ENCODE data around the gene ATRIP.
"Not testable (repeated sequence)": the region's sequence is repeated elsewhere in the genome, so short reads cannot be mapped to it uniquely, and the experiment has no call there.

Gene ATRIP

DNA sequence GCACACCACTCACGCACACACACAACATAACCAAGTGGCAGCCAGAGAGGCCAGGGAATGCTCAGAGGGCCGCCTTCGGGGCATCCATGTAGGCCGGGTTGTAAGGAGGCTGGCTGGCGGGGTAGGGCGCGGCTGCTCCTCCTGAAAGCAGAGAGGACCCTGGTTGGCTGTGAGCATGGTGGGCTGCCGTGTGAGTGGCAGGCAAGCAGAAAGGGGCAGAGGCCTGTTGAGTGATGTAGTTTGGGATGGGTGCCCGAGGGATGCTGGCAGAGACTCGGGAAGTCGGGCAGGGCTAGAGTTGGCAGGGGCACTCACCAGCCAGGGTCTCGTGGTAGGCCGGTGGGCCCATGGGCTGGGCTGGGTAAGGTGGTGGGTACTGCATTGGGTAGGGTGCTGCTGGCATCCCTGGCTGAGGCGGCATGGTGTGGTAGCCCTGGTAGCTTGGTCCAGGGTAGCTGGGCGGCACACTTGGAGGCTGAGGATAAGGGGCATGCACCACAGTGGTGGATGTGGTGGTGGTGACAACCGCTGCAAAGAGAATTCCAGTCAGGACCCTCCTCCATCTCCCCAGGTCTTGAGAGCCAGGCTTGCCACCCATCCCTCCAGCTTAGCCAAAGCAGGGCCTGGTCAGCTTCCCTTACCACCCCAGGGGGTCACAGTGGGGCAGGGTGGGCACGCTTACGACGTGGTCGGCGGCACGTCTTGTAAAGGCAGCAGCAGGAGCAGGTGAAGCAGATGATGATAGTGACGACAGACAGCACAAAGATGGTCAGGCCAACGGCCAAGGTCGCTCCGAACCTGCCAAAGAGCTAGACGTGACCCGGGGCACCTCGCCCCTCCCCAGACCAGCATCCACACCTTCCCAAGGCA is 22.7 kb downstream of the ATRIP start:
- DNase-seq (ENCODE audit: low spot score), result no peak

GRCh38 chr3:48470286-48470685 is 23.7 kb downstream of the ATRIP start:
- DNase-seq (ENCODE audit: low spot score), result no peak

- peak; percentile 74 for DNase-seq (ENCODE audit: low spot score)
These were observed 26.1 kb downstream of the ATRIP start for GRCh38 chr3:48472673-48472922.

DNA sequence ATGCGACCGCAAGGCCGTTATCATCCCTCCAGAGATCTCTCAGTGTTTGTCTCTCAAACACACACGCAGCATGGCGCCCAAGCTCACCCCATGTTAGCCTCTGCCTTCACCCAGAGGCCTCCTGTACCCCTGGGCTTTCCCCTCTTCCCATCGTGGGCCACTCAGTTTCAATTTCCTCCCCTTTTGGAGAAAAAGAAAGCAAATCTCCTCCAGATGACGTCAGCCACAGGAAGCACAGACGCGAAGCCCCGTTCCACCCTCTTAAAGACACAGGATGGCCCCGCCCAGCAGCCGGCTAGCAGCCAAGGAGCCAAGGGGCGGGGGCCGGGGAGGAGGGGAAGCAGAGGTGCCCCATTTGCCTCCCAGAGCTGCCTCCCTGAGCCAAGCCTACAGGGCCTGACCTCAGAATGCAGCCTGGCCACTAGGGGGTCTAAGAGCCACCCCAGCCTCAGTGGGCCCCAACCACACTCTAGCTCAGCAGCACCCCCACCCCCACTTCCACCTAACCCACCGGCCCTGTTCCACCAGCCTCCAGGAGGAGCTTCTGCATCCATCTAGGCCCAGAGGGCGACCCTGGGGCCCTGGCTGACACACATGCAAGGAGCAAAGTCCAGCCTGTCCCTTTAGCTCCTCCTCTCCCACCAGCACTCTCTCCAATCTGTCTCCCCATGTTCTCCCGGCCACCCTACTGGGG is 26.5 kb downstream of the ATRIP start:
- peak; percentile 85 for DNase-seq (ENCODE audit: low spot score)

DNA sequence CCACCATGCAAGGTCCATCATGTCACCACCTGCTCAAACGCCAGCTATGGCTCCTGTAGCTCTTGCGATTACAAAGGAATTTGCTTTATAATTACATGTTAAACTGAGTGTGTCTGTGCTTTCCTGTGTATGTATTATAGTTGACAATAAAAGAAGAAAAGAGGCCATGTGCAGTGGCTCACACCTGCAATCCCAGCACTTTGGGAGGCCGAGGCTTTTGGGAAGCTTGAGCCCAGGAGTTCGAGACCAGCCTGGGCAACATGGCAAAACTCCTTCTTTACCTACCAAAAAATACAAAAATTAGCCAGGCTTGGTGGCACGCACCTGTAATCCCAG is 27.0 kb downstream of the ATRIP start:
- DNase-seq (ENCODE audit: low spot score), result no peak

DNA sequence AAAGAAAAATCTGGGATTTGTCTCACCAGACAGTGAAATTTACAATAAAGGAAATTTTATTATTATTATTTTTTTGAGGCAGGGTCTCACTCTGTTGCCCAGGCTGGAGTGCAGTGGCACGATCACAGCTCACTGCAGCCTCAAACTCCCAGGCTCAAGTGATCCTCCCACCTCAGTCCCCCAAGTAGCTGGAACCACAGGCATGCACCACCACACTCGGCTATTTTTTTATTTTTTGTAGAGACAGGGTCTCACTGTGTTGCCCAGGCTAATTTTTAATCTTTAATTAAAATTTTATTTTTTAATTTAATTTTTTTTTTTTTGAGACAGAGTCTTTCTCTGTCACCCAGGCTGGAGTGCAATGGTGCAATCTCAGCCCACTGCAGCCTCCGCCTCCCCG is 27.5 kb downstream of the ATRIP start:
- DNase-seq (ENCODE audit: low spot score), result not testable (repeated sequence)

GRCh38 chr3:48474619-48475018 is 28.1 kb downstream of the ATRIP start:
- DNase-seq (ENCODE audit: low spot score), result peak; percentile 75

DNA sequence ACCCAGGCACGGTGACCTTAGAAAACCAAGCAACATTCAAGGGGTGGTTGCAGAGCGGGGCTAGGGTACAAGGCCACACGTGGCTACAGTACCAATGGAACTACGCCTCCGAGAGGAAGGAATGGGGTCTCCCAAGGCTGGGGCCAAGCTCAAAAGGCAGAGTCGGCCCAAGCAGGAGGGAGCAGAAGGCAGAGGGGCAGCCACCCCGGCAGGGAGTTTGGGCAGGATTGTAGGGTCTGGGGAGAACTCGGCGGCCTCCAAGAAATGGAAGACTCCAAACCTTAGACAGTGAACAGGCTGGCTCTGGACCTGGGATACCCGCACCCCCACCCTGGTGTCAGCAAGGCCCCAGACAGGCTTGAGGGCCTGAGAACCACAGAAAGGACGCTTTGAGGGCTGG is 28.7 kb downstream of the ATRIP start:
- no peak for DNase-seq (ENCODE audit: low spot score)

DNA sequence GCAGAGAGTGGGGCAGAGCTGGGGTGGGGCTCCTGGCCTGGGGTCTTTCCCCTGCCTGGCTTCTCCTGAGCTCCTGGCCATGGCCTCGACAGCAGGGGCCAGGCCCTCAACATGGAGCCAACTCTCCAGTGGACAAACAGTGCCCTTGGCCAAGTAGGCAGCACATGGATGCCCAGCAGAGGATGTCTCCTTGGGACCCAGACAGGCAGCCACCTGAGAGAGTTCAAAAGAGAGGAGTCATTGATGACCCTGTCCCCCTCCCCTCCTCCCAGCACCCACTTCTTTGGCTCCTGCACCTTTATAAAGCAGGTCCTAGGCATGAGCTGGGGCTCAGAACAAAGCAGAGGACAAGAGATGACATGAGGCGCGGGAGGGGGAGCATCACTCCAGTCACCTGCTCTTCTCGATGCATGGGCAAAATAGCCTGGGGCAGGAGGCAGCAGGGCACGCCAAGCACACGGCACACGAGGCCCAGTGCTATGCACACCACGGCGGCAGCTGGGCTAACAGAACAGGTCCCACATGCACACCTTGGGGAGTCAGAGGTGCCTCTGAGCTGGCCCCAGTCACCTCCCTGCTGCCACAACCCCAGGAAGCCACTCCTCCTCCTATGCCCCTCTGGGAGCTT is 30.0 kb downstream of the ATRIP start:
- no peak for DNase-seq (ENCODE audit: low spot score)

GRCh38 chr3:48477959-48478520 is 31.5 kb downstream of the ATRIP start:
- no peak for DNase-seq (ENCODE audit: low spot score)

DNA sequence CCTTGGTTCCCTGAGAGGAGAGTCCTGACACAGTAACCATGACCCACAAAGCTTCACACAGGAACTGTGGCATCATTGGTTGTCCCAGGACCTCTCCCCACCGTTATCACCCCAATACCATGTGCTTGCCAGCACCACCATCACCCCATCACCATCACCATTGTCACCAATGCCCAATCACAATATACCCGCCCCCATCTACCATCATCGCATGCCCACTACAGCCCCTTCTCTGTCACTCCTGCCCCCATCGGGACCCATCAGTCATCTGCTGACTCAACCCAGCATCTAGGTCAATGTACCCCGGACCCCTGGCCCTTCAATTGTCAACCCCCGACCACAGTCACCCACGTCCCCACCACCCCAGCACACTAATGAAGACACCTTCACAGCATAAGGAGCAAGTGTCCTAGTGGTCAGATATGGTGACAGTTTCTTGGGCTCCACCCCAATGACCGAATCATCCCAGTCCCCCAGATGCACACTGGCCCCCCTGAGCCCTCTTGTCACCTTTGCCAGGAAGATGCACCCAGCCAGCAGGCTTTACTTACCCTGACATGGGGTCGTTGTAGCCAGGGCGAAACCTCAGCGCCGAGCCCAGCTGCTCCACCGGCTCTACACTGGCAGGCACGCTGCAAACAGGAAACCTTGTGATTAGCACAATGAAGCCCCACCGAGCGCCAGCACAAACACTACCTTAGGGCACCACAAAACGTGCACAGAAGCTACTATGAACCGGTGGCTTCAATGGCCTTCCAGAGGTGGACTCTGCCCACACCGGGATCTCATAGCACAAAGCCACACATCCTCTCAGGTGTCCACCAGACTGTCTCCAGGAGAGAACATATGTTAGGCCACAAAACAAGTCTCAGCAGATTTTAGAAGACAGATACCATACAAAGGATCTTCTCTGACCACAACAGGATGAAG is 32.4 kb downstream of the ATRIP start:
- no peak for DNase-seq (ENCODE audit: low spot score)

GRCh38 chr3:48480891-48481290 is 34.4 kb downstream of the ATRIP start:
- DNase-seq (ENCODE audit: low spot score), result not testable (repeated sequence)

- DNase-seq (ENCODE audit: low spot score), result not testable (repeated sequence)
These were observed 36.3 kb downstream of the ATRIP start for GRCh38 chr3:48482822-48483221.

DNA sequence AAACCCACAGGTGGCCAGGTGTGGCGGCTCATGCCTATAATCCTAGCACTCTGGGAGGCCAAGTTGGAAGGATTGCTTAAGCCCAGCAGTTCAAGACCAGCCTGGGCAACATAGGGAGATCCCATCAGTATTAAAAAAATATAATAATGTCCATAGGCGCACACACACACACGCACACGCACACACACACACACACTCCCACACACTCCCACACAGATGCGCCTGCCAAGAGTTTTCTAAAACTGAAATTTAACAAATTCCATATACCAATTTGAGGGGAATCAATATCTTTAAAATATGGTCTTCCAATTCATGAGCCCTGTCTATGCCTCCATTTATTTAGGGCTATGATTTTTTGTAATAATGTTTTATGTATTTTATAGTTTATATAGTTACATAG is 40.4 kb downstream of the ATRIP start:
- no peak for DNase-seq (ENCODE audit: low spot score)

- DNase-seq (ENCODE audit: low spot score), result no peak
These were observed 46.1 kb downstream of the ATRIP start for GRCh38 chr3:48492461-48493202.

DNA sequence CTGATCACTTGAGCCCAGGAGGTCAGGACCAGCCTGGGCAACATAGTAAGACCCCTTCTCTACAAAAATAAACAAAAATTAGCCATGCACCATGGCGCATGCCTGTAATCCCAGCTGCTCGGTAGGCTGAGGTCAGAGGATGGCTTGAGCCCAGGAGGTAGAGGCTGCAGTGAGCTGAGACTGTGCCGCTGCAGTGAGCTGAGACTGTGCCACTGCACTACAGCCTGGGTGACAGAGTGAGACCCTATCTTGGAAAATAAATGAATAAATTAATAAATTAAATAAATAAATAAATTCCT is 46.6 kb downstream of the ATRIP start:
- DNase-seq (ENCODE audit: low spot score), result no peak

GRCh38 chr3:48500656-48501055 is 54.1 kb downstream of the ATRIP start:
- no peak for DNase-seq (ENCODE audit: low spot score)

DNA sequence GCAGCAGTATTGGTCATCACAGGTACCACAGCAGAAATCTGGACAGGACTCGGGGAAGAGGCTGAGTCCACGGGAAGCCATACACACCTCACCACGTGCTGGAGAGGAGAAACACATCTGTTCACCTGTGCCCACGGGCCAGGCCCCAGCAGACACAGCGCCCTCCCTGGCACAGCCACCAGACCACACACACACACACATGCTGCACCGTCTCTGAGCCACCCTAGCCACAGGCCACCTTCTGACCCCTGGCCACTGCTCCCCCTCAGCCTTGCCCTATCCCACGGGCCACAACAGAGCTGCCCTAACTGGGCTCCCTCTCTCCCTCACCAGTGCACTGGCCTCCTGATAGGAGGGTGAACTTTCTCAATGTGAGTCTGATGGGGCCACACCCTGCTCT is 54.7 kb downstream of the ATRIP start:
- DNase-seq (ENCODE audit: low spot score), result no peak

- DNase-seq (ENCODE audit: low spot score), result no peak
These were observed 55.6 kb downstream of the ATRIP start for GRCh38 chr3:48502121-48502520.

GRCh38 chr3:48502728-48503168 is 56.2 kb downstream of the ATRIP start:
- DNase-seq (ENCODE audit: low spot score), result no peak

- no peak for DNase-seq (ENCODE audit: low spot score)
These were observed 57.0 kb downstream of the ATRIP start for GRCh38 chr3:48503401-48504050.
